Gastroesophageal sphincter (tissue), 4 donors: Measurements from ENCODE around the gene C1GALT1. TPM values are rescaled to one million over a fixed set of nuclear protein-coding genes. Genes with fewer than 3 reads are reported as not detected.

Experiments used
- ATAC-seq: fragments of 150-250 bp; one replicate; pipeline ENCODE4 v1.9.1; 2016; ENCODE audit warnings: mild to moderate bottlenecking, moderate library complexity
- H3K27ac ChIP-seq, 4 donors: fragments of 200-600 bp; sonication (generic) in 3 of 4; 1 replicate in 3 of 4; 2 replicates in 1 of 4; pipeline ENCODE4 v1.5.1; 2016 to 2019
- H3K27me3 ChIP-seq: fragments of 200-600 bp; sonication (generic); one replicate; pipeline ENCODE4 v1.5.1; 2019
- H3K36me3 ChIP-seq, 2 donors: fragments of 200-600 bp; sonication (generic); one replicate each; pipeline ENCODE4 v1.5.1; 2019; ENCODE audit warnings: control low read depth in 1 of 2
- H3K4me1 ChIP-seq, 3 donors: fragments of 200-600 bp; sonication (generic); 1 replicate in 2 of 3; 2 replicates in 1 of 3; pipeline ENCODE4 v1.5.1; 2016 to 2019; ENCODE audit warnings: control low read depth in 2 of 3
- H3K4me3 ChIP-seq, 2 donors: fragments of 200-600 bp; sonication (generic); one replicate each; pipeline ENCODE4 v1.5.1; 2019; ENCODE audit warnings: mild to moderate bottlenecking in 1 of 2, moderate library complexity in 1 of 2
- H3K9me3 ChIP-seq, 3 donors: fragments of 200-600 bp; sonication (generic); one replicate each; pipeline ENCODE4 v1.5.1; 2017 to 2019; ENCODE audit warnings: control low read depth in 2 of 3
- CTCF ChIP-seq, 4 experiments: fragments of 200-600 bp in 2 of 4; fragments of 450-650 bp in 2 of 4; sonication (generic) in 1 of 4; IDR thresholded peaks; one replicate each; pipeline ENCODE4 v1.5.1; 2017 to 2019; ENCODE audit warnings: antibody characterized with exemption in 4 of 4, mild to moderate bottlenecking in 2 of 4, moderate library complexity in 2 of 4
- EP300 ChIP-seq: sonication (generic); formaldehyde crosslinking; IDR thresholded peaks from one replicate; pipeline ENCODE4 v1.6.1; 2017; ENCODE audit warnings: antibody characterized with exemption, mild to moderate bottlenecking
- POLR2A ChIP-seq, 2 donors: fragments of 450-650 bp; IDR thresholded peaks; one replicate each; pipeline ENCODE4 v1.6.1; 2017; ENCODE audit warnings: antibody characterized with exemption in 2 of 2, mild to moderate bottlenecking in 2 of 2, moderate library complexity in 1 of 2
- POLR2AphosphoS5 ChIP-seq: sonication (generic); formaldehyde crosslinking; IDR thresholded peaks from one replicate; pipeline ENCODE4 v1.6.1; 2017; ENCODE audit warnings: antibody characterized with exemption
- WGBS, 2 donors: methylation state at CpG; one replicate each; pipeline ENCODE4 v1.1.5; 2018; ENCODE audit warnings: low coverage in 1 of 2; 5-methylcytosine and 5-hydroxymethylcytosine counted together
- total RNA-seq, 4 donors: library from RNA; depleted of rRNA; stranded (reverse); fragments of >200 nt; gene quantifications; one replicate each; pipeline ENCODE4 v1.1.0, GENCODE V29; 2016

Gene C1GALT1
- total RNA-seq, 4 donors from 2014 or later: 11.7 to 34.6 (median 12.7) TPM

- TF ChIP-seq POLR2AphosphoS5 (no peak), POLR2A (IDR thresholded peaks at IDR 0.05) (no peak), EP300 (no peak), CTCF (IDR thresholded peaks at IDR 0.05) (no peak)
- Histone ChIP-seq H3K4me3 (no peak overlapping the region), H3K9me3 (no peaks in the 10 kb centered on the region), H3K27ac (no peak overlapping the region), H3K36me3 (no peaks in the 10 kb centered on the region), H3K27me3 (no peaks in the 10 kb centered on the region), H3K4me1 (no peaks in the 10 kb centered on the region)
- WGBS, 2 donors: 70 to 91% methylated on average over 1 of the region's 1 CpG
- no peak for ATAC-seq
Observed at GRCh38 chr7:7169296-7169695, 13.0 kb upstream of the C1GALT1 start.

GRCh38 chr7:7173956-7174632 lies 8.2 kb upstream of the C1GALT1 start:
- Histone ChIP-seq H3K4me1 (no peaks in the 10 kb centered on the region), H3K9me3 (no peaks in the 10 kb centered on the region), H3K27me3 (no peaks in the 10 kb centered on the region), H3K4me3 (no peak overlapping the region), H3K36me3 (no peaks in the 10 kb centered on the region), H3K27ac (no peak overlapping the region)
- TF ChIP-seq POLR2AphosphoS5 (no peak), CTCF (IDR thresholded peaks at IDR 0.05) (no peak), EP300 (no peak), POLR2A (IDR thresholded peaks at IDR 0.05) (no peak)
- WGBS, 2 donors: 75 to 76% methylated on average over 5 to 6 of the region's 6 CpGs
- ATAC-seq: no peak

- no peak overlapping the region for H3K27ac ChIP-seq
- no peaks in the 10 kb centered on the region for H3K27me3 ChIP-seq
- H3K4me3 ChIP-seq: no peak overlapping the region
- no peak for TF ChIP-seq CTCF (IDR thresholded peaks at IDR 0.05)
- TF ChIP-seq POLR2A (IDR thresholded peaks at IDR 0.05): no peak
- no peak for TF ChIP-seq POLR2AphosphoS5
- TF ChIP-seq EP300: no peak
- H3K36me3 ChIP-seq: no peaks in the 10 kb centered on the region
- no peaks in the 10 kb centered on the region for H3K9me3 ChIP-seq
- H3K4me1 ChIP-seq: no peaks in the 10 kb centered on the region
- ATAC-seq: no peak
- WGBS, 2 donors: 39 to 100% methylated on average over 1 to 2 of the region's 2 CpGs
Observed at GRCh38 chr7:7175075-7175695, 7.2 kb upstream of the C1GALT1 start.

GRCh38 chr7:7176406-7177043 lies 5.8 kb upstream of the C1GALT1 start:
- Histone ChIP-seq H3K36me3 (no peaks in the 10 kb centered on the region), H3K4me3 (no peak overlapping the region), H3K9me3 (no peaks in the 10 kb centered on the region), H3K27me3 (no peaks in the 10 kb centered on the region), H3K4me1 (peaks cover 0 to 9% (median 0%) of the 10 kb centered on the region in 3 donors), H3K27ac (no peak overlapping the region)
- ATAC-seq: peak; percentile 66
- 13 to 17% methylated on average over 3 to 4 of the region's 4 CpGs for WGBS, 2 donors
- TF ChIP-seq POLR2A (IDR thresholded peaks at IDR 0.05) (no peak), EP300 (no peak), POLR2AphosphoS5 (no peak), CTCF (IDR thresholded peaks at IDR 0.05) (no peak)
